ENCODE data around the gene KLK1.

KLK1 gene

DNA sequence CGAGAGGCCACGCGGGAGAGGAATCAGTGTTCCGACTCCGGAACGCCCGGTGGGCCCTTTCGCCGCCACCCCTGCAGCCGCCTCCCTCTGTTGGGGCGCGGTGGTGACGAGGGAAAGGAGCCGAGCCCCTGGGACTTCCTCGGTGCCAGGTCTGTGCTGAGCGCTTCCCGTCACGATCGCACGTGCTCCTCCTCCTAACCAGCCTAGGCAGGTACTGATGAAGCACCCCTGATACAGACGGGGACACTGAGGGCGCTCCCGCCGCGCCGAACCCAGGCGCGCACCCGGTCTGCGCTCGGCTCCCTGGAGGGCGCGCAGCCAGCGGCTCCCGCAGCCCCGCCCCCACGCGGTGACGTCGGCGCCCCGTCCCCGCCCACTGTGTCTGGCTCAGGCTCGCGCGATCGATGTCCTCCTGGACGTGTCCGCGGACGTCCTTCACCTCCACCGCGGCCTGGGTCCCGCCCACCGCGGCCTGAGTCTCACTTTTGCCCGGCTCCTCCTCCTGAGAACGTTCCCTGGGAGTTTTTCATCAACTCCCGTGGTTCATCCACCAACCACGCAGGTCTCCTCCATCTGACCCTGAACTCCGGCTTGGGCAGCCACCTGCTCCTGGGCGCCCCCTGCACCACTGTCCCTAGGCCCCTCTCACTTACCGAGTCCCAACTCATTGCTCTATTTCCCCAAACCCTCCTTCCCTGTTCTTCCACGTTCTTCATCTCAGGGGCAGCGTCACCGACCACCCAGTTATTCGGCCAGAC is 12.4 kb upstream of the KLK1 start:
- DNase-seq = peak; percentile 48

DNA sequence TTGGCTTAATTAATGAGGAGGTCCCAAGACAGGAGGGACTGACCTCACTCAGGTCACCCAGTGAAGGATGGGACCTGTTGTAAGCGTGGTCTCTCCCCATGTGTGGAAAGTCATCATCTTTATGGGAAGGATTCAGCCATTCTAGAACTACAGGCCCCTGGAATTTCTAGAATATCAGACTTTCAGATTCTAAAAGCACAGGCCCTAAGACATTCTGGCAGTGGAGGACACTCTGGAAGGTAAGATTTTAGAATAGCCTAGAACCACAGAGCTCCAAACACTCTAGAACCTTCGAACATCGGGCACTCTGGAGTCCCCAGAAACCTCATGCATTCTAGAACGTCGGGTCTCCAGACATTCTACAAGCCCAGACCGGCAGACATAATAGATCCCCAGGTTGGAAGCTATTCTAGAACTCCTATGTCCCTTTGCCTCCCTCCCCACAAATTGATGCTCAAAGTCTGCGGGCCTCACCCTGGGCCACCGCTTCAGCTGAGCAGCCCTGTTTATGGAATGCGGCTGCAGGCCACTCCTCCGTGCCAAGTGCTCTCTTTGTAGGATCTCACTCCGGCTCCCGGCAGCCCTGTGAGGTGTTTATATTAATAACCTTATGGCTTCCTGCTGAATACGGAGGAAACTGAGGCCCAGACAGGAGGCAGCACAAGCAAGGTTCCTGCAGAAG is 11.7 kb upstream of the KLK1 start:
- DNase-seq = no peak

DNA sequence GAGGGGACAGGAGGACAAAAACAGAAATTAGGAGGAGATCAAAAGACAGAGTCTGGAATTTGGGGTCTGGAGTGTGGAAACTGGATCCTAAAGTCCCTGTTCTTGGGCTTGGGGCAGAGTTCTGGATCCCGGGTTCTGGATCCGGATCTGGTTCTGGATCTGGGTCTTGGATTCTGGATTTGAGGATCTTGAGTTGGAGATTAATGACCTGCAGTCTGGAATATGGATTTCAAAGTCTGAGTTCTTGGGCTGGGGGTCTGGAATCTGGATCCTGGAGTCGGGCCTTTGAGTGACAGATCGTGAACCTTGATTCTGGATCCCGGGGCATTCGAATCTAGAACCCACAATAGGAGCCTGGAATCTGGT is 10.2 kb upstream of the KLK1 start:
- DNase-seq = no peak

DNA sequence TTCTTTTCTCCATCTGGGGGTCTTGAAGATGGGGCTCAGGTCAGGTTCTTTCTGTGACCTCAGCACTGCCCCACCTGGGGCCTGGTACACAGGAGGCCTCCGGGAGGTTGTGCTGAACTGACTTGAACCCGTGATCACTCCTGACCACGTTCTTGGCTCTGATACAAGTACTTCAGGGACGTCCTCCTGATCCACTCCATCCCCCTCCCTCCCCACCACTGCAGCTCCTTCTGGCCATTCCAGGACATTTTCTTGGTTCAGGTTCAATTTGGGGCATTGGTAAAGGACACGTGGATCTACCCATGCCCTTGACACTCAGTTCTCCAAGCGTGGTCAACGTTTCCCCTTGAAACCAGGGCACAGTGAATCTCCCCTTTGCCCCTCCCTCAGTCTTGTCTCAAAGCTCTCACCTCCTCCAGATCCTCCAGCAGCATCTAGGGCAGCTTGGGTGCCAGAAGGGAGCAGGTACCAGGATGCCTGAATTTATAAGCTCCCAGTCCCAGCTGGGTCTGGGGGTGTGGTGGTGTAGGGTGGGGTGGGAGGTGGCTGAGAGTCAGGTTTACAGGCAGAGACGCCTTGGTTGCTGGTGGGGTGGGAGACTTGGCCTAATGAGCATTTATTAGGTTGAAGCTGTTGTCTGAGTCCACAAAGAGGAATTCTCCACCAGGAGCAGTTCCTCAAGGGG is 9.7 kb upstream of the KLK1 start, which contains the start of gene KLK15:
KLK15 (minus strand) TSS at position 458 of the 685 bp plus-strand sequence. CDS start 2,082 bp downstream, outside the sequence.
- DNase-seq = no peak

DNA sequence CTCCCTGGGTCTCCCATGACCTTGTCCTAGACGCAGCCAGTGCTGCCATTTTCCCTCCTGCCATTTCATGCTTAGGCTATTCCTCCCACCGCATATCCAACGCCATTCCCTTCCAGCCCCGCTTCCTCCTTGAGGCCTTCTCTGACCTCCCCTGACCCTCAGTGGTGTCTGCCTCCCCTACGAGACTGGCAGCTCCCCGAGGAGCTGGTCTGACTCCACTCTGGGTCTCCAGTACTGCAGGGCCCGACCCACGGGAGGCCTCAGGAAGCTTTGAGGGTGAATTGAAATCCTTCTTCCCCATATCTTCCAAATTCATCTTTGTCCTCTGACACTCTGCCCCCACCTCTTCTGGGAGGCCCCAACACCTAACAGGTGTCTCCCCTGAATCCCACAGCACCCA is 9.1 kb upstream of the KLK1 start:
- DNase-seq = no peak

DNA sequence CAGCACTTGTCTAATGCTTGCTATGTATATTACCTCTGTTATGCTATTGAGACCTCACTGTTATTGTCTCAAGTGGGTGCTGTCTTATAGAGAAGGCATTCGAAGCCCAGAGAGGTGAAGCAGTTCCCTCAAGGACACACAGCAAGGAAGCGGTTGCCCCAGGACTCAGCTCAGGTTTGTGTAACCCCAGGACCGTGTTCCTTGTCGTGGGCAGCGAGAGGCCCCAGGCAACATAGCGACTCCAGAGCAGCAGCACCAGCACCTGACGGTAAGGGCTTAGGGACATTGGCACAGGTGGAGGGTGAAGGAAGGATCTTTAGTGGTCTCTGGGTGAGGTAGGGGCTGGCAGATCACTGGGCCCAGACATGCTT is 7.4 kb upstream of the KLK1 start:
- DNase-seq = no peak

DNA sequence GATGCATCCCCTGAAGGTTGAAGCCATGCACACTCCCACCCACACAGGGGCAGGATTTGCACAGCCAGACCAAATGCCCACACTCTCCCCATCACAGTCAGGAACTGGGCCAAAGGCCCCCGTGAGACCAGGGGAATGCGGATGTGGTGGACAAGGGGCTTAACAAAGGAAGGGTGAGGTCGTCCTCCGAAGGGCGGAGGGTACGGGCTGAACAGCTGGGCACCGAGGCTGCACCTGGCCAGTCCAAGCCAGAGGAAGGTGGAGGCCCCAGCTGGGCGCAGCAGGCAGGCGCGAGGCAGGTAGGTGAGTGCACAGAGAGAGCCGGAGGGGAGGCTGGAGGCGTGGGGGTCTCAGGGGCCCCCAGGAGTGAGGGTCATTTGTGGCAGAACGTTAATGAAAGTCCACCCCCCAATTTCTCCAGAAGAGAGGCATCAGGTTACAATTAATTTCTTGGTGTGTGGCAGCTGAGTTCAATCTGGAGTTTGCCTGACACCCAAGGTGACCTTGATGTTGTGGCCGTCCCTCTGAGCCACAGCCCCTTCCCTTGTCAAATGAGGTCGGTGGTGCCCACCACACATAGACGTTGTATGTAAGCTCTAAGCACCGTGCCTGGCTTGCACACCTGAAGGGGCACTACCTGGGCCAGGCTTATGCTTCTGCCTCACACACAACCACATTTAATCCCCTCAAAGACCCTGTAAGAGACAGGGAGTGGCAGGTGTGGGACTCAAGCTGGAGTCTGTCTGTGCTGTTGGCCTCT is 6.9 kb upstream of the KLK1 start:
- no peak for DNase-seq

DNA sequence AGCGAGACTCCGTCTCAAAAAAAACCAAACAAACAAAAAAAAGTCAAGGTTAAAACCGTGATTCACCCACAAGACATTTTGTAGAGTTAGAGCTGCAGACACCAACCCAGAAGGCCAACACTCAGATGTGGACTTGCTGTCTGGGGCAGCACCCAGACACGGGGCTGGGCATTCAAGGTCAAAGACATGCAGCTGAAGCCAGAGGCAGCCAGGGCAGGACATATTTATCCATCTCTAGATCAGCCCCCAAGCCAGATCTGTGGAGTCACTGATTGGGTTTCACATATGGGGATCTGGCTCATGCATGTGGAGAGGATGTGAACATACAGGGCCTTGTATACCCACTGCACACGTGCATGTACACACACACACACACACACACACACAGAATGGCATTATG is 6.2 kb upstream of the KLK1 start:
- no peak for DNase-seq

DNA sequence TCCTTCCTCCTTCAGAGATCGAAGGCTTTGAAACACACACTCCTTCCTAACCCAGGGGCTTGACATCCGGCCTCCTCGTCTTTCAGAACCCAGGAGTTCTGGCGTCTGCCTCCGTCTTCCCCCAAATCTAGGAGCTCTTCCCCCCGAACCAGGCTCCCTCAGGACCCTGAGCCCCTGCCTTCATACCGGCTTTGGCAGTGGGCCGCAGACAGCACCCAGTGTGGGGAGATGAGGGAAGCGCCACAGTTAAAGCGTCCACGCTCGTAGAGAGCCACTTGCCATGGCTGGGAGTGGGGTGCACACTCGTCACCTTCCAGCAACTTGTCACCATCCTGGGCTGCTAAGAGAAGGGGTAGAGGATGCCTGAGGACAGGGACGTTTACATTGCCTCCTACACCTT is 3.9 kb upstream of the KLK1 start:
- DNase-seq = no peak

DNA sequence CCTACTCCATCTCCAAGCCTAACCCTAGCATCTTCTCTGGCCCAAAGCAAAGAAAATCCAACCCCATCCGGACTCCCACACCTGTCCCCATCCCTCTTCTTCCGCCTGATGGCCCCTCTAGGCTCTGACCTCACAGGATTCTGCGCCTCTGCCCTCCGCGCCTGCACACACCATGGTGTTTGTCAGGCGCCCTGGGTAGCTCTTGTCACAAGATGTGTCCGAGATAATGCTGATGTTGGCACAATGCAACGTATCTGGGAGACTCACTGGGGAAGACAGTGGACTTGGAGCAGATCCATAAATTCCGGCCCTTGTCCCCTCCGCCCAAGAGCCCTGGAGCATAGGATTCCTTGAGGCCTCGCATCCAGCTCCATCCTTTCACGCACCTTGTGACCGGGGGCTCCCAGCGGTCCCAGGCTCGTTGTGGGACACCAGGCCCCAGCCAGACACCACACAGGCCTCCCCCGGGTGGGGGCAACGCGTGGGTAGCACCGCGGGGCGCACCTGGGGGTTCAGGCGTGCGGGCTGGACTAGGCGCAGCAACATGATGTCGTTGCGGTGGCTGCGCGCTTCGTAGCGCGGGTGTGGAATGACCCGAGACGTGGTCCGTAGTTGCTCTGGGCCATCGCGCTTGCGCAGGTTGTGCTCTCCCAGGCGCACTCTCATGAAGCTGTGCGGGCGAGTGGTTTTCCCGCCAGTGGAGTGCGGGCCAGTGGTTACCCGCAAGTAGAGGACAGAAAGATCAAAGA is 3.1 kb upstream of the KLK1 start:
- DNase-seq = no peak

DNA sequence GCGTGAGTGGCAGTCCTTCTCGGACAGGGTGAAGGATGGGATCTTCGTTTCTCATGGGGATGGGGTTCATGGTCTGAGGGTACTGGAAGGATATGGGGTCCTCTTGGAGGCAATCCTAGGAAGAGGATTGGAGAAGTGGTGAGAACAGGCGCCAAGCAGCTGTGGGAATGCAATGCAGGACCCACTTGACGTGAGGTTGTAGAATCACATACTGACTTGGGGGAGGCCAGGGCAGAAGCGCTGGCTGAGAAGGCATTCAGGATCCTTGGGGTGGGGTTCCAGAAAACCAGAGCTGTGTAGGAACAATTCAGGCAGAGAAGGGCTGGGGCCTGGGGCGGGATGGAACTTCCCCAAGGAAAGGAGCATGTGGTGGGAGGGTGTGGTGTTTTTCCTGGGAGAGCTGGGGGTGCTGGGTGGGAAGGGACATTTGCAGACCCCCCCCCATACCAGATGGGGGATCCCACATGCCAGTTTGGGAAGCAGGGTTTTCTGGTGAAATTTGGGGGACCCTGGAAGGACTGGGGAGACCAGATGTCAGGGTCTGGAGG is 852 bp downstream of the KLK1 start:
- DNase-seq = no peak

DNA sequence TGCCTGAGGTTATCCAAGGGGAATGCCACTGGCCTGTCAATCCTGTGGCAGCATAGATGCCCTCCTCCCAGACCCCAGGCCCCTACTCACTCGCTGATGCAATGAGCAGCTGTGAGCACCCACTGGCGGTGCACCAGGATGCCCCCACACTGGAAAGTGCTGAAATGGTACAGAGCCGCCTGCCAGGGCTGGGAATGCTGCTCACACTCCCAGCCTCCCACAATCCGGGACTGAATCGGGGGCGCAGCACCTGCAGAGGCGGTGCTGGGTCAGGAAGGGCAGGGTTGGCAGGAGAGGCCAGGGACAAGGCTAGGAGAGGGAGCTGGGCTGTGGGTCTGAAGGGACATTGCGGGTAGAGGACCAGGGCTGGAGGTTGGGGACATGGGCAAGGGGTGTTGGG is 2.0 kb downstream of the KLK1 start:
- DNase-seq = no peak

DNA sequence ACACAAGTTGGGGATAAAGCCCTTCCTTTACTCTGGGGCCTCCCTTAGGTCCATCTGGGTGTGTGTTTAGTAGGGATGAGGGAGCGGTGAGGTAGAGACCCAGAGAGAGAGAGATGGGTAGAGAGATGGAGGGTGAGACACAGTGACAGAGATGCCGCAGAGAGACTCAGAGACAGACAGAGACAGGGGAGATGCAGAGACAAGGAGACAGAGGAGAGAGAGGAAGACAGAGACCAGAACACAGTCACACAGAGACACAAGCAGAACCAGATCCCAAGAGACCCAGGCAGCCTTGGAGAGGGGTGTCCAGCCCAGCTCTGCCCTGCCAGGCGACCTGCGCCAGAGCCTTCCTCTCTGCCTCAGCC is 2.4 kb downstream of the KLK1 start:
- DNase-seq = no peak

DNA sequence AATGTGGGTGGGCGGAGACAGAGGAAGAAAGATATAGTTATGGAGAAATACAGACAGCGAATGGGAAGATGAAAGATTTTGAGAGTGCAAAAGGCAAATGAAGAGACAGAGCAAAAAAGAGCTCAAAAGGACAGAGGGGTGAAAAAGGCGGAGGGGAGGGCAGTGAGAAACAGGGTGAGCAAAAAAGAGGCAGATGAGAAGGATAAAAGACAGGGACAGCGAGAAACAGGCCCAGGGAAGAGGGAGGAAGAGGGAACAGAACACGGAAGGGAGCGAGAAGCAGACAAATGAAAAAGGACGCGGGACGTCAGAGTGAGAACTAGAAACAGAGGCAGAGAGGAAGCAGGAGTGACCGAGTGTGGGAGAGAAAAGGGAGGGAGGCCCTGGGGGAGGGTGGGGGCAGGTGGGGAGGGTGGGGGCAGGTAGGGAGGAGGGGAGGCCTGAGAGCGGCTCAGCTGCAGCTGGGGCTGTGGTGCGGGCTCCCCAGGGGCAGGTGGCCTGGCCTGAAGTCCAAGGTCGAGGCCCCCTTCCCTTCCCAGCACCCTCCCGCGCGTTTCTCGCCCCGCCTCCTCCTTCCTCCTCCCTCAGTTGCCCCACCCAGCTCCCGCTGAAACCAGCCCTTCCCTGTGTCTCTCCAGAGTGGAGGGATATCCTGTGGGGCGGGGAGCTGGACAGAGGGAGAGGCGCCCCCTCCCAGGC is 2.9 kb downstream of the KLK1 start:
- no peak for DNase-seq

DNA sequence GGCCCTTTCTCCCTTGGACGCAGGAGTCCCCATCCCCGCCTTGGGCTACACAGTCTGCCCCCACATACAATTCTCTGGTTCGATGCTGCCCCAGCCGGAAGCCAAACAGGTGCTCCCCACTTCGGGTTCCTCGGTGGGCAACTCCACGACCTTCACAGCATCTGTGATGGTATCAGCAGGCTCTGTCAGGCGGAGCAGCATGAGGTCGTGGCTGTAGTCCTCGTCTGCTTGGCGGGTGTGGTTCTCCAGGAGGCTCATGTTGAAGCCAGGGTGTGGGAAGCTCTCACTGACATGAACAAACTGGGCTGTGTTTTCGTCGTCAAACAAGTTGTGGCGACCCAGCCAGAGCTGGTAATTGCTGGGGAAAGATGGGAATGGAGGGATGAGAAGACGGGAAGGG is 3.5 kb downstream of the KLK1 start:
- DNase-seq = no peak

DNA sequence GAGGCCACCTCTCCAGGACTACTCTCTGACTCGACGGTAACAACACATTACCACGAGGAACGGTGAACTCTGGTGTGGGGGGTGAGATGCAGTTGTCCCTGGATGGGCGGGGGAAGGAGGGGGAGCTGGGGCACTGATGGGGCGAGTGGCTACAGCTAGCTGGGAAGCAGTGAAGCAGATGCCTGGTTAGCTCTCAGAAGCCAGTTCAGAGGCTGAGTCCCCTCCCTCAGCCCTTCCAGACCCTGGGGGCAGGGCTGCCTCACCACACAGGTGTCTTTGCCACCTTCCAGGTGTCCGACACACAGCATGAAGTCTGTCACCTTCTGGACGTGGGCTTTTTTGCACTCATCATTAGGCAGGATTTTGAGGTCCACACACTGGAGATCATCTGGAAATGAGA is 4.0 kb downstream of the KLK1 start:
- no peak for DNase-seq

DNA sequence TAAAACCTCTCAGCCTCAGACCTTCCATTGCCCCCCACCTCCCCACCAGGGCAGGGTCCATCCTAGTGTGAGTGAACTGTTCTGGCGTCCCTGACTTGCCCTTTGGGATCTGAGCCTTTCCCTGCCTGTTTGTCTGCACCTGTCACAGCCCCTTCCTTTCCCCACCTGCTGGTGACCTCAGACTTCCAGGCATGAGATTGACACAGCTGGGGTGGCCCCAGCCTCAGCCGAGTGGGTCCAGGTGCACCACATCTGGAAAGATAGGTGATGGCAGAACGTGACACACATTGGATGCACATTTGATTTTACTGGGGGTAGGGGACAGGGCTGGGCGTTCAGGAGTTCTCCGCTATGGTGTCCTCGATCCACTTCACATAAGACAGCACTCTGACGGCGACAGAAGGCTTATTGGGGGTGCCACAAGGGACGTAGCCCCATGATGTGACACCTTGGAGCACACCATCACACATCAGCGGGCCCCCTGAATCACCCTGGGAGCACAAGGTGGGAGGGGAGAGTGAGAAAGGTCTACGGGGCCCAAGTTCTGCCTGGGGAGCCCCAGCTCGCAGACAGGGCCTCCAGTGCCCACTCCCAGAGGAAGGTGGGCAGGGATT is 4.6 kb downstream of the KLK1 start:
- no peak for DNase-seq

DNA sequence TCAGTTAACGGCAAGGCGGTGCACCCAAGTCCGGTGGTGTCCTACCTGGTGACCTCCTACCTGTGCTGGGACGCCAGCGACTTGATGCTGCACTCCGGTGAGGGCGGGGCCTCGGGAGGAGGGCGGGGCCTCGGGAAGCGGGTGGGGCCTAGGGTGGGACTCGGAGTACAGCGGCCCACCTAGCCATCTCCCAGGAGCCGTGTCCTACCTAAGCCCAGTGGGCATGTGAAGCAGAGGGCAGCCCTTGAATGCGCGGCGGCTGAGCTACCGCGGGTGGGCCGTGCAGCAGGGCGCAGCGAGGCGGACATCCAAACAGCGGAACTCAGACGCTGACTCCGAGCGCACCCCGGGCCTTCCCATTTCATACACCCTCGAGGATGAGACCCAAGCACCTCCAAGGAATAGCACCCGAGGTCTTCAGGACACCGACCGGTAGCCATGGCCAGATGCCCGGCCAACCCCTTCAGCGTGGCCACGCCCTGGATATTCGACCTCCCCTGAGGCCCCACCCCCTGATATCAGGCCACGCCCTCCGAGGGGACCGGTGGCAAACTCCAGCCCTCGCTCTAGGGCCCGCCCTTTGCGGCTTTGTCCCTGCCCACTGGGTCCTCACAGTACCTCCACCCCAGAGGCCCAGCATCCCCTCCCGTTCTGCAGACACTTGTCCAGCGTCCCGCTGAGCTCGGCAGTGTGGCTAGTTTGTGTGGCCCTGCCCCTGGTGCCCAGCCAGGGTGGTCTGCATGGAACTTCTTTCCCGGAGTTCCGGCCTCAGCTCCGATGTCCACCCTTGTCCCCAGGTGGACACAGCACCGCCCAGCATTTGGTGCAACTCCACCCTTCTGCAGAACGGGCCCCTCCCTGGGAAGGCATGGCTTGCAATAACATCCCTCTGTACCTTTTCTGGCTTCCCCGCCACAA is 5.4 kb downstream of the KLK1 start:
- DNase-seq = peak; percentile 60

DNA sequence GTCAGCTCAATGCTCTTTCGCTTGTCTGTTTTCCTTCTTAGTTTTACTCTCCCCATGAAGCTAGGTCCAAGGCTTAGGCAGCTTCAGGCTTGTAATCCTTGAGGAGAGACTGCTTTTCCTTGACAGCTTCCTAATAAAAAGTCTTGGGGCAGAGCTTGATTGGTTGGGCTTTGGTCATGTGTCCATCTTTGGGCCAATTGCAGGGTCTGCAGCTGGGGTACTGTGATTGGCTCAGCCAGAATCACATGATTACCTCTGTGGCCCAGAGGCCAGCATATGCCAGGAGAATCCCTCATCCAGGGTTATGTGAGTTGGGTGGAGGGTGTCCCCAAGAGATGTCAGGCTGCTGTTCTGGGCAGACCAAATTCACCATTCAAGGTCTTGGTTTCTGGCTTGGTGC is 8.1 kb downstream of the KLK1 start:
- DNase-seq = no peak

DNA sequence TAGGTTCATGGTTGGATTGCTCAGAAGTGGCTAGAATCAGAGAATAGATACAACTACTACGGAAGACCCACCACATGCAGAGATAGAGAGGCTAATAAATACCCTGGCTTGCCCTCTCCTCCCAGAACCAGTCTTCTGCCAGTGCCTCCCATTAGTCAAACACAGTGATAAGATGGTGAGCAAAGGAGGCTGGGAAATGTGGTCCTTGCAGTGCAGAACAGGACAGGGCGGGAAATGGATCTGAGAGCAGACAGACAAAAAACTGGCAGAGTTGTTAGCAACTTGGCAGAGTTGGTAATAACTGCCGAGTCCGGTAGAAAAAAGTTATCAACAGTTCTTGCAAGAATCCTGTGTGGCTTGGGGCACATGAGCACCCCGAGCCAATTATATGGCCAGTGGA is 8.7 kb downstream of the KLK1 start:
- DNase-seq = no peak

Measured in NCI-H2029 (cell line).